ENCODE data around the gene ARFGEF2. TPM values are rescaled to one million over a fixed set of nuclear protein-coding genes. Genes with fewer than 3 reads are reported as not detected.

ARFGEF2 gene
- total and polyA plus RNA-seq, 2 donors (not counting 3 experiments of a cell fraction or from before 2014, with no cell fraction given), result 12.7 to 32.6 TPM

- BruUV-seq (replicated peaks), result no TSS peak
- dilution Hi-C loops (cut with MboI; ENCODE audit: extremely low pct_ligation_motif_present, low sequenced_read_pairs), result no loop called here
- ChIA-PET POLR2A (no interaction called here), CTCF (no interaction called here)
- no peak for FAIRE-seq
- Histone ChIP-seq H3K36me3 (ENCODE audit: control insufficient read depth in 2 of 2, extremely low read depth in 1 of 2, insufficient read depth in 2 of 2, low read length in 2 of 2) (no peaks in the 10 kb centered on the region), H3K27me3 (ENCODE audit: control insufficient read depth in 2 of 2, insufficient read depth in 2 of 2, low read length in 2 of 2) (no peaks in the 10 kb centered on the region), H3K4me1 (ENCODE audit: control insufficient read depth, extremely low read depth, insufficient read depth, low read length) (peaks cover 14% of the 10 kb centered on the region), H3K9ac (replicated peaks; ENCODE audit: extremely low read depth, insufficient read depth, low read length) (no peak overlapping the region), H3K9me1 (replicated peaks; ENCODE audit: control insufficient read depth, extremely low read depth, insufficient read depth, low read length) (no peaks in the 10 kb centered on the region), H3K27ac (ENCODE audit: insufficient read depth, low read depth, low read length) (no peak overlapping the region), H2AFZ (ENCODE audit: low read depth, low read length) (no peak overlapping the region), H4K20me1 (replicated peaks; ENCODE audit: control insufficient read depth, extremely low read depth, insufficient read depth, low read length) (no peaks in the 10 kb centered on the region), H3K4me2 (ENCODE audit: insufficient read depth, low read length) (no peak overlapping the region), H3K79me2 (ENCODE audit: control insufficient read depth, insufficient read depth, low read length) (peaks cover 15% of the 10 kb centered on the region), H3K4me3 (replicated peaks in 1 of 3; ENCODE audit: insufficient read depth in 1 of 3, low read depth in 1 of 3, low read length in 3 of 3) (no peak overlapping the region), H3K9me3 (replicated peaks; ENCODE audit: control insufficient read depth, insufficient read depth, low read length) (no peaks in the 10 kb centered on the region)
- no peak for DNase-seq (ENCODE audit: low read depth, low spot score)
- intact Hi-C loops (cut with micrococcal nuclease), result no loop called here
- TF ChIP-seq JUN (IDR thresholded peaks at IDR 0.05; ENCODE audit: borderline replicate concordance, insufficient read depth, insufficient read length, low read depth), result no peak
- no peak for TF ChIP-seq GATA2 (IDR thresholded peaks at IDR 0.05; ENCODE audit: insufficient read depth, insufficient read length, low read depth, low read length)
- no peak for TF ChIP-seq POLR2AphosphoS5 (IDR thresholded peaks at IDR 0.05; ENCODE audit: insufficient read depth, low read depth, low read length)
- TF ChIP-seq POLR2A (IDR thresholded peaks at IDR 0.05; ENCODE audit: low read depth, low read length), result no peak
- no peak for TF ChIP-seq MYC (IDR thresholded peaks at IDR 0.05; ENCODE audit: low read depth, low read length)
- no peak for TF ChIP-seq CTCF (IDR thresholded peaks at IDR 0.05; ENCODE audit: extremely low read depth in 1 of 2, insufficient read depth in 1 of 2, low read depth in 1 of 2, low read length in 2 of 2)
- TF ChIP-seq FOS (IDR thresholded peaks at IDR 0.05; ENCODE audit: borderline replicate concordance, insufficient read depth, low read length), result no peak
- TF ChIP-seq MAX (IDR thresholded peaks at IDR 0.05; ENCODE audit: insufficient read depth, insufficient read length), result no peak
- TF ChIP-seq EZH2 (IDR thresholded peaks at IDR 0.05; ENCODE audit: borderline replicate concordance, low read depth, low read length, severe bottlenecking), result no peak
Observed at GRCh38 chr20:49043000-49043399, 121.5 kb downstream of the ARFGEF2 start.
